SK-N-MC (cell line): ENCODE measurements around the gene CACNG4.

ENCODE experiments used
- EZH2 ChIP-seq: fragments of 200-600 bp; sonication (generic); IDR thresholded peaks from one replicate; pipeline ENCODE4 v1.6.1; 2017; ENCODE audit warnings: antibody characterized with exemption
- FOXP2 ChIP-seq: optimal IDR thresholded peaks from 2 replicates; pipeline ENCODE3; 2011; ENCODE audit warnings: mild to moderate bottlenecking, moderate library complexity; ENCODE audit not compliant: insufficient read depth; ENCODE audit errors: extremely low read length, control extremely low read depth
- POLR2AphosphoS5 ChIP-seq: IDR thresholded peaks from 2 replicates; pipeline ENCODE4 v1.6.1; 2012; ENCODE audit warnings: mild to moderate bottlenecking, low read depth, low read length, borderline replicate concordance

DNA sequence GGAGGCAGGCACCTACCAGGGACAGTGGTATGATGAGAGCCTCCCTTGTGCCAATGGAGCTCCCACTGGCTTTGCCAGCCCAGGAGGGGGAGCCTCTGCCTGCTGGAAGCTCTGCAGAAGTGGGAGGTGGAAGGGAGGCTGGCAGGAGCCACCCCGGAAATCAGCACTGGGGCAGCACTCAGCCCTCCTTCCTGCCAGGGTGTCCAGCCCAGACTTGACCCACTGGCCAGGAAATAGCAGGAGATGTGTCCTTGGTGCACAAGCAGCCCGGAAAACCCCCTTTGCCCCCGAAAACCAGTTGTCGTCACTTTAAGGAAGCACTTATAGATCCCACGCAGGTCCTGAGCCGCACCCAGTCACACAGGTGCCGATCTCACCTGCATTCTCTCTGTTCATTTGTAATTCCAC, 49.3 kb upstream of the CACNG4 start:
- no peak for TF ChIP-seq EZH2
- TF ChIP-seq POLR2AphosphoS5 = no peak
- TF ChIP-seq FOXP2 = no peak
